Fibroblast of lung (primary cell): Measurements from ENCODE around the gene ARMH3.

ENCODE experiments used
- CTCF ChIP-seq, 2 donors: IDR thresholded peaks in 1 of 2; conservative IDR thresholded peaks in 1 of 2; 1 replicate in 1 of 2; 2 replicates in 1 of 2; pipeline ENCODE4 v1.5.1; 2011 to 2012; ENCODE audit warnings: low read length in 2 of 2, control low read depth in 1 of 2, inconsistent platforms in 1 of 2, low read depth in 1 of 2, mild to moderate bottlenecking in 1 of 2
- EZH2 ChIP-seq: IDR thresholded peaks from 2 replicates; pipeline ENCODE4 v1.5.1; 2012; ENCODE audit warnings: low read length, control low read depth, mild to moderate bottlenecking; ENCODE audit errors: missing control alignments

- TF ChIP-seq CTCF (conservative IDR thresholded peaks at IDR 0.05 in 1 of 2, IDR thresholded peaks at IDR 0.05 in 1 of 2; ENCODE audit: low read depth in 1 of 2, low read length in 2 of 2) = no peak
- no peak for TF ChIP-seq EZH2
Observed at GRCh38 chr10:101941871-101942270, 114.1 kb downstream of the ARMH3 start.
